Measurements from ENCODE around the gene TMEM156.

Gene TMEM156

GRCh38 chr4:39053983-39054382, 21.8 kb upstream of the TMEM156 start:
- no peak for TF ChIP-seq EZH2phosphoT487 (IDR thresholded peaks at IDR 0.05; ENCODE audit: low read depth)
- Histone ChIP-seq H3K9ac (ENCODE audit: low read length) (no peak overlapping the region), H3K4me3 (ENCODE audit: low read length) (no peak overlapping the region), H2AFZ (ENCODE audit: low read depth, low read length) (no peak overlapping the region), H3K27ac (ENCODE audit: low read length) (no peak overlapping the region), H3K27me3 (ENCODE audit: low read depth, low read length) (no peaks in the 10 kb centered on the region), H3K79me2 (ENCODE audit: low read length) (peaks cover 93% of the 10 kb centered on the region), H3K4me1 (ENCODE audit: low read length) (no peaks in the 10 kb centered on the region), H3K36me3 (replicated peaks; ENCODE audit: low read depth, low read length) (peaks cover 5% of the 10 kb centered on the region), H4K20me1 (ENCODE audit: insufficient read depth, low read length) (peaks cover 26% of the 10 kb centered on the region; the same call in 1 of the 2 replicates), H3K9me3 (ENCODE audit: insufficient read depth, low read length) (no peaks in the 10 kb centered on the region), H3K4me2 (ENCODE audit: low read length) (no peak overlapping the region)

- no peak overlapping the region for H3K4me2 ChIP-seq (ENCODE audit: low read length)
- H3K79me2 ChIP-seq (ENCODE audit: low read length) = peaks cover 94% of the 10 kb centered on the region
- no peak for TF ChIP-seq CTCF (IDR thresholded peaks at IDR 0.05; ENCODE audit: low read depth, low read length)
- no peak for TF ChIP-seq EZH2phosphoT487 (IDR thresholded peaks at IDR 0.05; ENCODE audit: low read depth)
- H3K27me3 ChIP-seq (ENCODE audit: low read depth, low read length) = no peaks in the 10 kb centered on the region
- H3K36me3 ChIP-seq (replicated peaks; ENCODE audit: low read depth, low read length) = peaks cover 12% of the 10 kb centered on the region
- H3K27ac ChIP-seq (ENCODE audit: low read length) = no peak overlapping the region
- H4K20me1 ChIP-seq (ENCODE audit: insufficient read depth, low read length) = peaks cover 28% of the 10 kb centered on the region; the same call in 1 of the 2 replicates
- H3K4me3 ChIP-seq (ENCODE audit: low read length) = no peak overlapping the region
- no peaks in the 10 kb centered on the region for H3K9me3 ChIP-seq (ENCODE audit: insufficient read depth, low read length)
- no peak overlapping the region for H2AFZ ChIP-seq (ENCODE audit: low read depth, low read length)
- H3K4me1 ChIP-seq (ENCODE audit: low read length) = peaks cover 8% of the 10 kb centered on the region
- H3K9ac ChIP-seq (ENCODE audit: low read length) = no peak overlapping the region
Observed at GRCh38 chr4:39051492-39051891, 19.3 kb upstream of the TMEM156 start.

- TF ChIP-seq CTCF (IDR thresholded peaks at IDR 0.05; ENCODE audit: low read depth, low read length) (no peak), EZH2phosphoT487 (IDR thresholded peaks at IDR 0.05; ENCODE audit: low read depth) (no peak)
- H3K27me3 ChIP-seq (ENCODE audit: low read depth, low read length) = no peaks in the 10 kb centered on the region
- no peak overlapping the region for H3K27ac ChIP-seq (ENCODE audit: low read length)
- H3K79me2 ChIP-seq (ENCODE audit: low read length) = peaks cover 94% of the 10 kb centered on the region
- no peak overlapping the region for H2AFZ ChIP-seq (ENCODE audit: low read depth, low read length)
- H3K4me3 ChIP-seq (ENCODE audit: low read length) = no peak overlapping the region
- H3K9ac ChIP-seq (ENCODE audit: low read length) = no peak overlapping the region
- peaks cover 36% of the 10 kb centered on the region; the same call in 1 of the 2 replicates for H4K20me1 ChIP-seq (ENCODE audit: insufficient read depth, low read length)
- peaks cover 14% of the 10 kb centered on the region for H3K4me1 ChIP-seq (ENCODE audit: low read length)
- no peaks in the 10 kb centered on the region for H3K9me3 ChIP-seq (ENCODE audit: insufficient read depth, low read length)
- H3K4me2 ChIP-seq (ENCODE audit: low read length) = no peak overlapping the region
- H3K36me3 ChIP-seq (replicated peaks; ENCODE audit: low read depth, low read length) = peaks cover 12% of the 10 kb centered on the region
Observed at GRCh38 chr4:39050590-39050989, 18.4 kb upstream of the TMEM156 start.

GRCh38 chr4:39048311-39048710, 16.1 kb upstream of the TMEM156 start:
- H3K27ac ChIP-seq (ENCODE audit: low read length) = no peak overlapping the region
- peaks cover 81% of the 10 kb centered on the region for H3K79me2 ChIP-seq (ENCODE audit: low read length)
- TF ChIP-seq CTCF (IDR thresholded peaks at IDR 0.05; ENCODE audit: low read depth, low read length) (no peak), EZH2phosphoT487 (IDR thresholded peaks at IDR 0.05; ENCODE audit: low read depth) (no peak)
- H3K9ac ChIP-seq (ENCODE audit: low read length) = no peak overlapping the region
- no peak overlapping the region for H3K4me2 ChIP-seq (ENCODE audit: low read length)
- H3K4me1 ChIP-seq (ENCODE audit: low read length) = peaks cover 22% of the 10 kb centered on the region
- no peak overlapping the region for H3K4me3 ChIP-seq (ENCODE audit: low read length)
- peaks cover 19% of the 10 kb centered on the region; the same call in 1 of the 2 replicates for H4K20me1 ChIP-seq (ENCODE audit: insufficient read depth, low read length)
- no peaks in the 10 kb centered on the region for H3K9me3 ChIP-seq (ENCODE audit: insufficient read depth, low read length)
- peaks cover 12% of the 10 kb centered on the region for H3K36me3 ChIP-seq (replicated peaks; ENCODE audit: low read depth, low read length)
- no peaks in the 10 kb centered on the region for H3K27me3 ChIP-seq (ENCODE audit: low read depth, low read length)
- no peak overlapping the region for H2AFZ ChIP-seq (ENCODE audit: low read depth, low read length)
